Endometrial microvascular endothelial cells (primary cell): ENCODE data around the gene CPNE9. TPM values are rescaled to one million over a fixed set of nuclear protein-coding genes. Genes with fewer than 3 reads are reported as not detected.

Source experiments
- in situ Hi-C: cut with HindIII; loops from 2 replicates; pipeline ENCODE4 v1.10.0; 2017; ENCODE audit warnings: low sequenced_read_pairs, low pct_unique_long_range_greater_than_20kb; ENCODE audit errors: inconsistent ontology term
- total RNA-seq: library from RNA; depleted of rRNA; stranded (reverse); fragments of >200 nt; gene quantifications from one replicate; pipeline ENCODE4 v1.2.3, GENCODE V29; 2015; ENCODE audit errors: inconsistent ontology term

Gene CPNE9
- total RNA-seq, 1 donor from 2014 or later = not detected

DNA sequence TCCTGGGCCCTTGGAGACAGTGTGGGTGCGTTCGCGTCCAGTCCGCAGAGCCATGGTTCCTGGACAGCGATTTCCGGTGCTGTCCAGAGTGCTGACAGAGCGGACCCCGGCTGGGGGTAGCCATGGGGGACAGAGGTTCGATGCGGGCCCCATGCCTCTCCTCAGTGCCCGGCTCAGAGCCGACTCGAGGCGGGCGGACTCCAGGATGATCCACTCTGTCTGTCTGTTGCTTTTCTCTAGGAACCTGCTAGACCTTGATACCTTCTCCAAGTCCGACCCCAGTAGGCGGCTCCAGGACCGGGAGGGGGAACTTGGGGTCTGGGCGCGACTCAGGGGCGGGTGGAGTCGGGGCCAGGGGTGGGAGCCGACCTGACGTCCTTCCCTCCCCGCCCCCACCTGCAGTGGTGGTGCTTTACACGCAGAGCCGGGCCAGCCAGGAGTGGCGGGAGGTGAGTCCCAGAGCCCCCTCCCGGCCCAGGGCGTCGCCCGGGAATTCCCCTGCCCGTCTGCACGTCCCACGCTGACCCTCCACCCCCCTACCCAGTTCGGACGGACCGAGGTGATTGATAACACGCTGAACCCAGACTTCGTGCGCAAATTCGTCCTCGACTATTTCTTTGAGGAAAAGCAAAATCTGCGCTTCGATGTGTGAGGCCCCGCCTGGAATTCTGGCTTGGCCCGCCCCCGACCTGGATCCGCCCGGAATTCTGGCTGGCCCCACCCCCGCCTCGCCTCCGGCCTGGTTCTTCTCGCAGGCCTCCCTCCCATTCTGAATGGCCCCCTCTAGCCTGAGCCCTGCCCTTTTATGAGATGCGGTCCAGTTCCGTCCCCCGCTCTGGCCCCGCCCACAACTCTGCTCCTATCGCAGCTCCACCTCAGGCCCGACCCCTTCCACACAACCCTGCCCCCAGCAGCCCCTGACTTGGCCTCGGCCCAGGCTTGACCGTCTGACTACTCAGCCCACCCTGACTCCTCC, 1.0 kb downstream of the CPNE9 start:
- in situ Hi-C loops = no loop called here

DNA sequence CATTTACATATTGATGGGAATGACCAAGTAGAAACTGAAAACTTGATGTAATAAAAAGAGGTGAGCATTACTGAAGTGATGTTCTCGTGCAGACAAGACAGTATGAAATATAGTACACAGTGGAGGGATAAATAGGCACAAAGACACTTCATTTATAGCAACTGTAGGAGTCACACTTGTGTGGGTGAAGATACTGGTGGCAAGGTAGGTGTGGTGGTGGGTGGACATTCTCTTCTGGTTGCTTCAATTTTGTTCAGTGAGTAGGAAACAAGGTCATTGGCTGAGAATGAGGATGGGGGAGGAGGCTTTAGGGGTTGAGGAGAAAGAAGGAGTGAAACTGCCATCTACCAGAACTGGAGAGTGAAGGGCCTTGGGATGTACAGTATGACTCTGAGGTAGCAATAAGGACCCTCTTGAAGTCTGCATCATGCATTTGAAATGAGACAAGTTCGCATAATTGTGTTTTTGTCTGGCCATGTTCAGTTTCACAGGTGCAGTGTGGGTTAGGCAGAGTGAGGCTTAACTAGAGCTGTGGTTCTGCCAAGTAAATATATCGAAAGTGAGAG, 6.6 kb downstream of the CPNE9 start:
- in situ Hi-C loops = no loop called here

GRCh38 chr3:9712415-9712814, 8.8 kb downstream of the CPNE9 start:
- in situ Hi-C loops = no loop called here

DNA sequence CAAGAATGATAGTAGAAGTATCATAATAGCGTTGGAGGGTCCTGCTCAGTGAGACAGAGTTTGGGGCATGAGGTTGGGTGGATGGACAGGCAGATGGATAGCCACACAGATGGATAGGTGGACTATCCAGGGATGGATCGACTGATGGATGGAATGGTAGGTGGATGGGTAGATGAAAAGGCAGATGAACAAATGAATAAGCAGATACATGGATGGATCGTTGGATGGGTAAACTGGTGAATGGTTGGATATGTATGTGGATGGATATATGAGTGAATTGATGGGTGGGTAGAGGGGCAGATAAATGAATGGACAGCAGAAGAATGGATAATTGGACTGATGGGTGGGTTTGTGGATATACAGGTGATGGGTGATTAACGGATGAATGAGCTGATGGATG, 9.5 kb downstream of the CPNE9 start:
- in situ Hi-C loops = no loop called here

GRCh38 chr3:9715136-9715535, 11.5 kb downstream of the CPNE9 start:
- in situ Hi-C loops = no loop called here

GRCh38 chr3:9715764-9716437, 12.3 kb downstream of the CPNE9 start:
- in situ Hi-C loops = no loop called here

- in situ Hi-C loops = no loop called here
Observed at GRCh38 chr3:9716801-9717555, 13.3 kb downstream of the CPNE9 start.

DNA sequence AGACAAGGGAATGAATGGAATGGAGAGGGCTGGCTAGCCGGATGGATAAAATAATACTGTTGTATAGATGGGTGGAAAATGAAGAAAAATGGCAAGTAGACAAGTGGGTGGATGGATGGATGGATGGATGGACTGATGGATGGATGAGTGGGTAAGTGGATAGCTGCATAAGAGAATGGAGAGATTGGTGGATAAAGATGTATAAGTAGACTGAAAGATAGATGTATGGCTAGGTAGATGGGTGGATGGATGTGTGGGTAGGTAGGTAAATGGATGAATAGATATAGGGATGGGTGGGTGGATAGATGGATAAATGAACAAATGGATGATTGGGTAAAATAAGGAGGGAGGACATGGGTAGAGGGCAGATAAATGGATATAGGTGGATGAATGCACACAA, 13.9 kb downstream of the CPNE9 start:
- in situ Hi-C loops = no loop called here

DNA sequence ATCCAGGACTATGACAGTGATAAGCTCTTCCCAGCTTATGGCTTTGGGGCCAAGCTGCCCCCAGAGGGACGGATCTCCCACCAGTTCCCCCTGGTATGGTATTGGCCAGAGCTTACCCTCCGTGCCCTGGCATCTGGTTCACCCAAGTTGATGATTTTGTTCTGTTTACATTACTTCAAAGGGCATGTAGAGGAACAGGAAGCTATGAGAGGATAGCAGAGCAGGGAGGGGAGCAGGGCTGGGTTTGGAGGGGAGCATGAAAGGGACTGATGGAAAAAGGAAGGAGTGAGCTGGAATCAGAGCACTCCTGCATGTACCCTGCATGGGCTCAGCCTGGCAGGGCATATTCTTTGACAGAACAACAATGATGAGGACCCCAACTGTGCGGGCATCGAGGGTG, 14.5 kb downstream of the CPNE9 start:
- in situ Hi-C loops = no loop called here

DNA sequence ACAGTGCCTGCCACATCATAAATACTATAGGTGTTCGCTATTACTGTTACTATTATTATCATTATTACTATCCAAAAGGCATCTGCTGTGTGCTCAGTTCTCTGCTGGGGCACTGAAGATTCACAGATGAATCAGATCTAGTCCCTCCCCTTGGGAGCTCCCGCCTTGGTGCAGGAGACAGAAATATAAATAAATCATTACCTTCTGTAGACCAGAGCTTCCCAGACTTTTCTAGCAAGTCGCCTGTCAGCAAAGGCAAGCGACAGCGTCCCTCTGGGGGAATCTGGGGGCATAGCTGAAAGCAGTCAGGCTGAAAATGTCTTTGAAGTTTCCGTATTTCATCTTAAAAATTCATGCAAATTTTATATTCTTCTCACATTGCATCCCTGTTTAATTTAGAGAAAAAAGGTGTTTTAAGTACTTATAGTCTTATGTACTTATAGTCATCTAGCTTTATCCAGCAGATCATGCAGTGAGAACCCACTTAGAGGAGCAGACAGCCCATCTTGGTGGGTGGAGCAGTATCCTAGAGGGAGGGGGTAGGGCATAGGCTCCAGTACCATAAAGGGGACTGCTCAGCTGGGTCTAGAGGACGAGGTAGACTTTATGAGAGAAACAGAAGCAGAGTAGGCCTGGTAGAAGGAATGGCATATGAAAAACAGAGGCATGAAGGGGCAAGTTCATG, 17.5 kb downstream of the CPNE9 start:
- in situ Hi-C loops = no loop called here

DNA sequence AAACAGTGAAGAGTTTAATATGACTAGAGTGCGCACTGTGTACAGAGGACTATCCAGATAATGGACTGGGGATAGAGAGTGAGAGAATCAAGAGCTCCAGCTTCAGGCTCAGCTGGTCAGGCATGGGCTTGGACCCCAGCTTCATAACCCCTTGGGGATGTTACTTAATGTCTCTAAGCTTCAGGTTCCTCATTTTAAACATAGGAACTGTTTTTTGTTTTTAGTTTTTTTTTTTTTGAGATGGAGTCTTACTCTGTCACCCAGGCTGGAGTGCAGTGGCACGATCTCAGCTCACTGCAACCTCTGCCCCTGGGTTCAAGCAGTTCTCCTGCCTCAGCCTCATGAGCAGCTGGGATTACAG, 18.0 kb downstream of the CPNE9 start:
- in situ Hi-C loops = no loop called here

DNA sequence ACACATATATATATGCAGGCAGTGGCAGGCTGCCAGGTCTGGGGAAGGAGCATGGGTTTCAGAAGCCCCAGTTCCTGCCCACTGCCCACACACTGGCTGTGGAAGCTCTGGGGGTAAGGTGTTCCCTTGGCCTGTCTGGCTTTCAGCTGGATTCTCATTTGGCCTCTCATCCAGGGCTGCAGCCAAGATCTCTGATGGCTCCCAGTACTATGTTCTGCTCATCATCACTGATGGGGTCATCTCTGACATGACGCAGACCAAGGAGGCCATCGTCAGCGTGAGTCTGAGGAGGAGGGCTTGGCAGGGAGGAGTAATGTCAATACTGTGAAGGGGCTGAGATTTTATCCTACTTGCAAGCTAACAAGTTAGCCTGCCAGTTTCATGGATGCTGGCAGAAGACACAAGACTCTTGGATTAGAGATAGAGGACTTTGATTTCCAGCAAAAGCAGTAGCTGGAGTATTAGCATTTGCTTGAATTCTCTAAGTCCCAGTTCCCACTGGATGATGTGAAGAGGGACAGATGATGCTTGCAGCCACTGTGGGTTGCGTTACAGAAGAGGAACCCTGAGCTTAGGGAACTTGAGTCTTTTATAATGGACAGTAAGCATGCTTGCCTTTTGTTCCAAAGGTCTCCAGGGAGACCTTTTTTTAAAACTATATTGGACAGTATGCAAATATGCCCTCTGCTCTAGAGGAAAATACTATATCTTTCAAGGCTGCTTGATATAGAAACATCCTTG, 22.3 kb downstream of the CPNE9 start:
- in situ Hi-C loops = no loop called here

DNA sequence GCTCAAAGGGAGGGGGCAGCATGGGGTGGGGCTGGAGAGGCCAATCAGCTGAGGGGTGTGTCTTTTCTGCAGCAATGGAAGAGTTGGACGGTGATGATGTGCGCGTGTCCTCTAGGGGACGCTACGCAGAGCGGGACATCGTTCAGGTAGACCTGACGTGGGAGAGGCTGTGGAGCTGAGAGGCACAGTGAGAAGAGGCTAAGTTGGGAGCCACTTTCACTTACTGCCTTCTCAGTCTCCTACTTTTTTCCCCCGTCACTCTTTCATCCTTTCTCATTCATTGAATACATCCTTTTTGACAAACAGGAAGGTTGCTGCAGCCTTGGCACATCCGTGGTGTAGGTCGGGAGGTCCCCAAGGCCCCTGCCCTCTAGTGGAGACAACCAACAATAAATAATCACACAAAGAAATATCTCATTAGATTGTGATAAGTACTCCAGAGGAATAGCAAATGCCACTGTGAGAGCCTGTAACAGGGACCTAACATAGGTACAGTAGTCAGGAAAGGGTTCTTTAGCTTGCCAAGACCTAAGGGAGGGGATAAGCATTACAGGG, 23.5 kb downstream of the CPNE9 start:
- in situ Hi-C loops = no loop called here

GRCh38 chr3:9727743-9728142, 24.1 kb downstream of the CPNE9 start:
- in situ Hi-C loops = no loop called here

DNA sequence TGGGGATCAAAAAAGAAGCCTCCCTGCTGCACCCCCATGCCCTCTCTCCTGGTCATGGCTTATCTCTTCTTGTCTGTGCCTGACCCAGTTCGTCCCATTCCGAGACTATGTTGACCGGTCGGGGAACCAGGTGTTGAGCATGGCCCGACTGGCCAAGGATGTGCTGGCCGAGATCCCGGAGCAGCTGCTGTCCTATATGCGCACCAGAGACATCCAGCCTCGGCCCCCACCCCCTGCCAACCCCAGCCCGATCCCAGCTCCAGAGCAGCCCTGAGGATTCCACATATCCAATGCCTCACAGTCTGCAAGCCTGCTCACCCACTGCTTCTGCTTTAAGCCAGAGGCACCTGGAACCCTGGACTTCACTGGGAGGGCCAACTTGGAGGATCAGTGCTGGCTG, 25.8 kb downstream of the CPNE9 start:
- in situ Hi-C loops = no loop called here

DNA sequence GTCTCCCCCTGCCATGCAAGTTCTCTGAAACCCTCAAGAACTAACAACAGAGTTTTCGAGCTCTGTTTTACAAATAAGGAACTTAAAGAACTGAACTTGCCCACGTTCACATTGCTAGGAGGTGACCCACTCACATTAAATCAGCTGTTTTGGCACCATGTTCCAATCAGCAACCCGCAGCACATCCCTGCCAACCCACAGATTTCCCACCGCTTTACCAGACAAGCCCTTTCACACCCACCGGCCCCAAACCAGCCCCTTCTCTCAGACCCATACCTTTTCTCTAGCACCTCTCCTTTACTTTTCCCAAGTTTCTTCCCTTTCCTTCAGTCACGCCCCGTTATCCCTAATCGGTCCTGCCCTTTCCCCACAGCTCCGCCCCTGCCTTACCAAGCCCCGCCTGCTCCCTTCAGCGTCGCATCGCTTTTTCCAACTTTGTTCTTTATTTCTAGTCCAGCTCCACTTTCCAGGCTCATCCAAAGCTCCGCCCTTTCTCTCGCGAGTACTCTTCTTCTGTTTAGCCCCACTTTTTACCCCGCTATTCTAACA, 27.1 kb downstream of the CPNE9 start:
- in situ Hi-C loops = no loop called here

GRCh38 chr3:9731206-9732079, 27.8 kb downstream of the CPNE9 start, which contains the start of gene BRPF1:
Gene BRPF1 (plus strand): TSS chr3:9731735. CDS start chr3:9734141, 2,406 bp downstream.
- in situ Hi-C loops = no loop called here
